Ishikawa (cell line): ENCODE data around the gene ATP12A.

Source experiments
- CEBPB ChIP-seq: IDR thresholded peaks from 2 replicates; pipeline ENCODE4 v1.6.1; 2012
- CREB1 ChIP-seq: IDR thresholded peaks from 2 replicates; pipeline ENCODE4 v1.6.1; 2012; ENCODE audit warnings: low read depth
- EGR1 ChIP-seq: IDR thresholded peaks from 2 replicates; pipeline ENCODE4 v1.6.1; 2012
- EP300 ChIP-seq: IDR thresholded peaks from 2 replicates; pipeline ENCODE4 v1.6.1; 2012; ENCODE audit warnings: borderline replicate concordance
- FOXM1 ChIP-seq: IDR thresholded peaks from 2 replicates; pipeline ENCODE4 v1.6.1; 2012; ENCODE audit warnings: low read depth, borderline replicate concordance
- NFIC ChIP-seq: IDR thresholded peaks from 2 replicates; pipeline ENCODE4 v1.6.1; 2012
- RAD21 ChIP-seq: IDR thresholded peaks from 2 replicates; pipeline ENCODE4 v1.6.1; 2012; ENCODE audit warnings: low read depth
- TAF1 ChIP-seq: IDR thresholded peaks from 2 replicates; pipeline ENCODE4 v1.6.1; 2012; ENCODE audit warnings: low read depth, mild to moderate bottlenecking
- TCF12 ChIP-seq: IDR thresholded peaks from 2 replicates; pipeline ENCODE4 v1.6.1; 2012; ENCODE audit warnings: low read depth
- TEAD4 ChIP-seq: IDR thresholded peaks from 2 replicates; pipeline ENCODE4 v1.6.1; 2012
- YY1 ChIP-seq: IDR thresholded peaks from 2 replicates; pipeline ENCODE4 v1.6.1; 2012; ENCODE audit warnings: low read depth
- ZBTB7A ChIP-seq: IDR thresholded peaks from 2 replicates; pipeline ENCODE4 v1.6.1; 2012; ENCODE audit warnings: low read depth
- TF ChIP-seq, protein P1 (sequence below): IDR thresholded peaks from 2 replicates; pipeline ENCODE4 v1.6.1; 2012; ENCODE audit warnings: low read depth, mild to moderate bottlenecking
- TF ChIP-seq, protein P2 (sequence below): IDR thresholded peaks from 2 replicates; pipeline ENCODE4 v1.6.1; 2012
- TF ChIP-seq, protein P3 (sequence below): IDR thresholded peaks from 2 replicates; pipeline ENCODE4 v1.6.1; 2012

The ATP12A gene

DNA sequence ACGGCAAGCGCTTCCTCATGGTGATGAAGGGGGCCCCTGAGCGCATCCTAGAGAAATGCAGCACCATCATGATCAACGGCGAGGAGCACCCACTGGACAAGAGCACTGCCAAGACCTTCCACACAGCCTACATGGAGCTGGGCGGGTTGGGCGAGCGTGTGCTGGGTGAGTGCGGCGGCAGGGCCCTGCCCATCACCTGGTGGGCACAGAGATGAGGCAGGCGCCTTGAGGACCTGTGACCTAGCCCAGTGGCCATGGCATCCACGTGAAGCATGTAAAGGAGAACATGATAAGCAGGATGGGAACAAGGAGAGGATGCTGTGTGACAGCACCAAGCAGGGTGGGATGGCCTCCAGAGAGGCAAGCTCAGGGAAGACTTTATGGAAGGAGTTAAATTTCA is 18.5 kb downstream of the ATP12A start:
- TF ChIP-seq EP300 (no peak), CREB1 (no peak), YY1 (no peak), TAF1 (no peak), CEBPB (no peak), NFIC (no peak), RAD21 (no peak), EGR1 (no peak), TCF12 (no peak), ZBTB7A (no peak)
- TF ChIP-seq, protein P1, sequence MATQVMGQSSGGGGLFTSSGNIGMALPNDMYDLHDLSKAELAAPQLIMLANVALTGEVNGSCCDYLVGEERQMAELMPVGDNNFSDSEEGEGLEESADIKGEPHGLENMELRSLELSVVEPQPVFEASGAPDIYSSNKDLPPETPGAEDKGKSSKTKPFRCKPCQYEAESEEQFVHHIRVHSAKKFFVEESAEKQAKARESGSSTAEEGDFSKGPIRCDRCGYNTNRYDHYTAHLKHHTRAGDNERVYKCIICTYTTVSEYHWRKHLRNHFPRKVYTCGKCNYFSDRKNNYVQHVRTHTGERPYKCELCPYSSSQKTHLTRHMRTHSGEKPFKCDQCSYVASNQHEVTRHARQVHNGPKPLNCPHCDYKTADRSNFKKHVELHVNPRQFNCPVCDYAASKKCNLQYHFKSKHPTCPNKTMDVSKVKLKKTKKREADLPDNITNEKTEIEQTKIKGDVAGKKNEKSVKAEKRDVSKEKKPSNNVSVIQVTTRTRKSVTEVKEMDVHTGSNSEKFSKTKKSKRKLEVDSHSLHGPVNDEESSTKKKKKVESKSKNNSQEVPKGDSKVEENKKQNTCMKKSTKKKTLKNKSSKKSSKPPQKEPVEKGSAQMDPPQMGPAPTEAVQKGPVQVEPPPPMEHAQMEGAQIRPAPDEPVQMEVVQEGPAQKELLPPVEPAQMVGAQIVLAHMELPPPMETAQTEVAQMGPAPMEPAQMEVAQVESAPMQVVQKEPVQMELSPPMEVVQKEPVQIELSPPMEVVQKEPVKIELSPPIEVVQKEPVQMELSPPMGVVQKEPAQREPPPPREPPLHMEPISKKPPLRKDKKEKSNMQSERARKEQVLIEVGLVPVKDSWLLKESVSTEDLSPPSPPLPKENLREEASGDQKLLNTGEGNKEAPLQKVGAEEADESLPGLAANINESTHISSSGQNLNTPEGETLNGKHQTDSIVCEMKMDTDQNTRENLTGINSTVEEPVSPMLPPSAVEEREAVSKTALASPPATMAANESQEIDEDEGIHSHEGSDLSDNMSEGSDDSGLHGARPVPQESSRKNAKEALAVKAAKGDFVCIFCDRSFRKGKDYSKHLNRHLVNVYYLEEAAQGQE: no peak
- TF ChIP-seq, protein P2, sequence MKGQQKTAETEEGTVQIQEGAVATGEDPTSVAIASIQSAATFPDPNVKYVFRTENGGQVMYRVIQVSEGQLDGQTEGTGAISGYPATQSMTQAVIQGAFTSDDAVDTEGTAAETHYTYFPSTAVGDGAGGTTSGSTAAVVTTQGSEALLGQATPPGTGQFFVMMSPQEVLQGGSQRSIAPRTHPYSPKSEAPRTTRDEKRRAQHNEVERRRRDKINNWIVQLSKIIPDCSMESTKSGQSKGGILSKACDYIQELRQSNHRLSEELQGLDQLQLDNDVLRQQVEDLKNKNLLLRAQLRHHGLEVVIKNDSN: no peak

DNA sequence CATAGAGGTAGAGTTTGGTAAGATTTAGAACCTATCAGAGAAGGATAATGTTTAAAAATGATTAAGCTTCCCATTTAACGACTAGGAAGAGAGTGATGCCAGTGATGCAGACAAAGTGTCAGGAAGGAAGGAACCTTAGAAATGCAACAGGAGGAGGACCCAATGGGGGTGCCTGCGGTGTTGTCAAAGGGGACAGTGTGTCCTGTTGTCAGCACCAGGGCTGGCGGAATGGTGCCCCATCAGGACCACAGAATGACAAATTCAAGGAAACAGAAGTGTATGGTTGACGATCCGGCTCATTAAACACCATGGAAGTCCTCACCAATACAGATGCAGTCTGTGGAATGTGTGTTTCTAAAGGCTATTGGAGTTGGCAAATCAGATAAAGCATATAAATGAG is 19.3 kb downstream of the ATP12A start:
- TF ChIP-seq TCF12 (no peak), CEBPB (no peak), TEAD4 (no peak), YY1 (no peak), EP300 (no peak), NFIC (no peak), CREB1 (no peak), FOXM1 (no peak), ZBTB7A (no peak), EGR1 (no peak), RAD21 (no peak), TAF1 (no peak)
- TF ChIP-seq, protein P1: no peak
- TF ChIP-seq, protein P2: no peak
- TF ChIP-seq, protein P3, sequence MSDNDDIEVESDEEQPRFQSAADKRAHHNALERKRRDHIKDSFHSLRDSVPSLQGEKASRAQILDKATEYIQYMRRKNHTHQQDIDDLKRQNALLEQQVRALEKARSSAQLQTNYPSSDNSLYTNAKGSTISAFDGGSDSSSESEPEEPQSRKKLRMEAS: no peak

DNA sequence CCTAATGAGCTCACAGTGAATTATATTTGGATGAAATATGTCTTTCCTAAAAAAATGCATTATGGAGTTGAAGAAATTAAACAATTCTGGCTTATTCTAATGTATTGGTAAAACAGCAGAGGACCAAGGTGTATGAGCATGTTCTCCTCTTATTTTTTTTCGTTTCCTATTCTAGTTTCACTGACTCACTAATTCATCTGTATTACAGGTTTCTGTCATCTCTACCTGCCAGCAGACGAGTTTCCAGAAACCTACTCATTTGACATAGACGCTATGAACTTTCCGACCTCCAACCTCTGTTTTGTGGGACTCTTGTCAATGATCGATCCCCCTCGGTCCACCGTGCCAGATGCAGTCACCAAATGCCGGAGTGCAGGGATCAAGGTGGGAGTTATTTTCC is 20.3 kb downstream of the ATP12A start:
- TF ChIP-seq TAF1 (no peak), CREB1 (no peak), FOXM1 (no peak), RAD21 (no peak), NFIC (no peak), YY1 (no peak), EP300 (no peak), ZBTB7A (no peak), EGR1 (no peak), CEBPB (no peak), TCF12 (no peak), TEAD4 (no peak)
- TF ChIP-seq, protein P3: no peak
- TF ChIP-seq, protein P2: no peak
- TF ChIP-seq, protein P1: no peak
